HG03280 (cell line): ENCODE results near the gene PWWP2B.

Experiments
- ATAC-seq: cut with Tn5 transposase; IDR thresholded peaks from one replicate; pipeline ENCODE4 v1.9.1; 2021; ENCODE audit warnings: mild to moderate bottlenecking, moderate library complexity; ENCODE audit not compliant: unreplicated experiment

The PWWP2B gene

GRCh38 chr10:132466520-132467463 lies 69.8 kb downstream of the PWWP2B start:
- no peak for ATAC-seq
